Stimulated activated naive CD8-positive, alpha-beta T cell treated with anti-CD3 and anti-CD28 coated beads, Interleukin-15, Interleukin-2, amounts not matched to agents 100 U/mL and 50 U/mL, for 24 hours (primary cell): ENCODE measurements around the gene ACAD8.
"Not testable (repeated sequence)": the region's sequence is repeated elsewhere in the genome, so short reads cannot be mapped to it uniquely, and the experiment has no call there.

Source experiments
- ATAC-seq: fragments of 150-1000 bp; cut with Tn5 transposase; one replicate; pipeline ENCODE4 v1.10.0; 2021
- DNase-seq: peaks from one replicate; pipeline ENCODE4 v3.0.0; 2021

Gene ACAD8

GRCh38 chr11:134267966-134268365, 14.6 kb downstream of the ACAD8 start:
- DNase-seq (no peak), ATAC-seq (no peak)

- ATAC-seq (no peak), DNase-seq (no peak)
Observed at GRCh38 chr11:134270250-134270714, 16.9 kb downstream of the ACAD8 start.

GRCh38 chr11:134271978-134272377, 18.6 kb downstream of the ACAD8 start:
- no peak for DNase-seq
- ATAC-seq, result no peak

GRCh38 chr11:134272381-134273316, 19.3 kb downstream of the ACAD8 start:
- no peak for ATAC-seq
- DNase-seq, result no peak

GRCh38 chr11:134273317-134273712, 19.9 kb downstream of the ACAD8 start:
- no peak for ATAC-seq
- DNase-seq, result no peak

- ATAC-seq, result no peak
Observed at GRCh38 chr11:134275188-134275533, 21.8 kb downstream of the ACAD8 start.

GRCh38 chr11:134275534-134276395, 22.4 kb downstream of the ACAD8 start, which contains the start of gene GLB1L3:
Gene GLB1L3 (plus strand): TSS chr11:134276379. CDS start chr11:134276741, 362 bp downstream.
- DNase-seq, result peak; percentile 80
- peak; percentile 86 for ATAC-seq

More at GRCh38 chr11:134275188-134275533, 21.8 kb downstream of the ACAD8 start:
- no peak for DNase-seq

GRCh38 chr11:134276396-134277182, 23.2 kb downstream of the ACAD8 start:
- peak; percentile 26 for ATAC-seq
- peak; percentile 31 for DNase-seq

- DNase-seq (no peak), ATAC-seq (no peak)
Observed at GRCh38 chr11:134277183-134278001, 24.0 kb downstream of the ACAD8 start.

- ATAC-seq, result no peak
- DNase-seq, result no peak
Observed at GRCh38 chr11:134278356-134278755, 25.0 kb downstream of the ACAD8 start.

GRCh38 chr11:134281635-134282034, 28.3 kb downstream of the ACAD8 start:
- not testable (repeated sequence) for ATAC-seq, DNase-seq

- ATAC-seq (no peak), DNase-seq (no peak)
Observed at GRCh38 chr11:134282121-134283045, 29.0 kb downstream of the ACAD8 start.

GRCh38 chr11:134283461-134284230, 30.3 kb downstream of the ACAD8 start:
- no peak for DNase-seq
- no peak for ATAC-seq

- not testable (repeated sequence) for ATAC-seq, DNase-seq
Observed at GRCh38 chr11:134284349-134284748, 31.0 kb downstream of the ACAD8 start.

GRCh38 chr11:134287561-134287960, 34.2 kb downstream of the ACAD8 start:
- DNase-seq (no peak), ATAC-seq (no peak)

- DNase-seq (no peak), ATAC-seq (no peak)
Observed at GRCh38 chr11:134288486-134288885, 35.1 kb downstream of the ACAD8 start.

GRCh38 chr11:134289167-134289566, 35.8 kb downstream of the ACAD8 start:
- ATAC-seq (no peak), DNase-seq (no peak)

GRCh38 chr11:134289789-134290188, 36.4 kb downstream of the ACAD8 start:
- ATAC-seq, result no peak
- DNase-seq, result no peak

- ATAC-seq (no peak), DNase-seq (no peak)
Observed at GRCh38 chr11:134290646-134291045, 37.3 kb downstream of the ACAD8 start.
